Right ventricle myocardium inferior (tissue), 1 donor: ENCODE measurements around the gene EFCAB8. TPM values are rescaled to one million over a fixed set of nuclear protein-coding genes. Genes with fewer than 3 reads are reported as not detected.
A peak's percentile ranks its signal among the peaks of the same experiment; 100 is the strongest.

Experiments
- ATAC-seq: fragments of 200-7000 bp; cut with Tn5 transposase; one replicate; pipeline ENCODE4 v1.9.1; 2020; ENCODE audit warnings: mild to moderate bottlenecking, moderate library complexity
- DNase-seq: peaks from one replicate; pipeline ENCODE4 v3.0.0; 2021; ENCODE audit errors: missing footprints
- intact Hi-C: fragments of 100-400 bp; cut with DNase I; formaldehyde crosslinking; loops from one replicate; pipeline ENCODE4 v1.11.0; 2022
- total RNA-seq: library from RNA; stranded (reverse); fragmentation: NEBNext Ultra II Directional; extraction: Animal tissue kit (Norgen Biotek cat#: 25700); gene quantifications from one replicate; pipeline ENCODE4 v1.2.1, GENCODE V29; 2021
- donor health status: DM: no; HTN: yes; CAD: no; lungs with severe emphysema.

EFCAB8 gene
- total RNA-seq, 1 donor from 2014 or later = 0.43 TPM

GRCh38 chr20:32987044-32987825 lies 128.5 kb downstream of the EFCAB8 start:
- no peak for DNase-seq

DNA sequence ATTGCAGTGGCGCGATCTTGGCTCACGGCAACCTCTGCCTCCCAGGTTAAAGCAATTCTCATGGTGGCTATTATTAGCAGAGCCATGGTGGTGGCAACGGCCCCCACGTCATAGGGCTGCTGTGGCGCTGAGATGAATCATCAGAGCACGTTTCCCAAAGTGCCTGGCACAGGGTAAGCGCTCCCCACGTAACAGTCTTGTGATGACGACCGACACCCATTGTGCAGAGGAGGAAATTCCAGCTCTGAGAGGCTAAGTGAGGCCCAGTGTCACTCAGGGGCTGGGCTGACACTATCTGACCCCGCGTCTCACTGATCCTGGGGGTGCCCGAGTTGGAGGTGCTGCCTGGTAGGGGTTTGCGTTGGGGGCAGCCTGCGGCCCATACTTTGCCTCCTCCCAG lies 129.3 kb downstream of the EFCAB8 start:
- intact Hi-C loops = no loop called here
- DNase-seq (no peak), ATAC-seq (peak; percentile 57)

More at GRCh38 chr20:32987044-32987825, 128.5 kb downstream of the EFCAB8 start:
- intact Hi-C loops = no loop called here
- no peak for ATAC-seq

DNA sequence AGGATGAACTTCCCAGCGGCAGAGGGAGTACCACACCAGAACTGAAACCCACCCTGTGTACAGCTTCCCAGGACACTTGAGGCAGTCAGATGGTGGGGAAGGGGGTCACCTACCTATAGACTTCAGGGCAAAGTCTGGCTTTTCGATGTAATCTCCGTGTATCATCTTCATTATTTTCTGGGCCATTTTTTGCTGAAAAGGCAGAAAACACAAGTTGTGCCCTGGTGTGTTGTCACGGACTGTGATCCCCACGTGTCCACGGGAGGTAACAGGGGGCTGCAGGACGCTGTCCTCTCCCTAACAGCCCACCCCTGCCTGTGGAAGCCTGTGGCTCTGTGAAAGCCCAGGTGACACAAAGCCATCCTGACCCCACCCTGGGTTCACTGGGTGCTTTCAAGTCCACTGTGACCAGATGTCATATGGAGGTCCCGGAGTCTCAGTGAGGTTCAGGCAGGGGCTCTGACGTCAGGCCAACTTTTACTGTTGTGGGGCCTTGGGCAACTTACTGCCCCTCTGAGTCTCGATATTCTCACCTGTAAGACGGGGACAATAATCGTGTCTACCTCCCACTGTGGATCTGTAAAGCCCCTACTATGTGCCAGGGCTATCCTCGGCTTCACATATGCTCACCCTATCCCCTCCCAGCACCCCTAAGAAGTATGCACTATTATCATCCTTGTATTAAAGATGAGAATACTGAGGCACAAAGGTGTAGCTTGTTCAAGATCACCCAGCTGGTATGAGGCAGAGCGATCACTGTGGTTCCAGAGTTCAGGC lies 131.0 kb downstream of the EFCAB8 start:
- intact Hi-C loops = no loop called here
- DNase-seq (no peak), ATAC-seq (no peak)

DNA sequence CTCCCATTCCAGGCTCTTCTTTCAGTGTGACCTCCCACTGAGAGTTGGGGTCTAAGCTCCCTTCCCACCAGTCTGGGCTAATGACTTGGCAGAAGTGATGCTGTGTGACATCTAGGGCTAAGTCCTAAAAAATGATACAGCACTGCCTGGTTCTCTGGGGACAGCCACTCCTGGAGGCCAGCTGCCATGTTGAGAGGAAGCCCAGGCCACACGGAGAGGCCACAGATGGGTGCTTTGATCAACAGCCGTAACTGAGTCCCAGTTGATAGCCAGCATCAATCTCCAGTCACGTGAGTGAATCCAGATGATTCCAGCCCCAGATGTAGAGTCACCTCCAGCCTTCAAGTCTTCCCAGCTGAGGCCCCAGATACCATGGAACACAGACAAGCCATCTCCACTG lies 131.7 kb downstream of the EFCAB8 start:
- intact Hi-C loops = no loop called here
- DNase-seq (no peak), ATAC-seq (no peak)

DNA sequence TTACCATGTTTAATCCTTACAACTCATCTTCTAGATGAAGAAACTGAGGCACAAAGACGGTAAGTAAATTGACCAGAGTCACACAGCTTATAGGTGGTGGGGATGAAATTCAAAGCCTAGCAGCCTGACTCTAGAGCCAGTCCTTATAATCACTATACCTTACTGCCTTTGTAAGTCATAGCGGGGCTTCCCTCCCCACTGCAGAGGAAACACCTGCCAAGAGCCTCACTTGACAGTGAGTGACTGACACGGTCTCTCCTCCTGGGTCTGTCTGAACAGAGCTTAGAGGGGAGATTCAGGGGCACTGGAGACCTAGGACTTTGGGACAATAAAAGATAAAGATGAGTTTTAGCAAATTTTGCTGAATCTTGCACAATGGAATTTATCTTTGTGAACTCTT lies 132.7 kb downstream of the EFCAB8 start:
- ATAC-seq (no peak), DNase-seq (no peak)
- intact Hi-C loops = no loop called here

DNA sequence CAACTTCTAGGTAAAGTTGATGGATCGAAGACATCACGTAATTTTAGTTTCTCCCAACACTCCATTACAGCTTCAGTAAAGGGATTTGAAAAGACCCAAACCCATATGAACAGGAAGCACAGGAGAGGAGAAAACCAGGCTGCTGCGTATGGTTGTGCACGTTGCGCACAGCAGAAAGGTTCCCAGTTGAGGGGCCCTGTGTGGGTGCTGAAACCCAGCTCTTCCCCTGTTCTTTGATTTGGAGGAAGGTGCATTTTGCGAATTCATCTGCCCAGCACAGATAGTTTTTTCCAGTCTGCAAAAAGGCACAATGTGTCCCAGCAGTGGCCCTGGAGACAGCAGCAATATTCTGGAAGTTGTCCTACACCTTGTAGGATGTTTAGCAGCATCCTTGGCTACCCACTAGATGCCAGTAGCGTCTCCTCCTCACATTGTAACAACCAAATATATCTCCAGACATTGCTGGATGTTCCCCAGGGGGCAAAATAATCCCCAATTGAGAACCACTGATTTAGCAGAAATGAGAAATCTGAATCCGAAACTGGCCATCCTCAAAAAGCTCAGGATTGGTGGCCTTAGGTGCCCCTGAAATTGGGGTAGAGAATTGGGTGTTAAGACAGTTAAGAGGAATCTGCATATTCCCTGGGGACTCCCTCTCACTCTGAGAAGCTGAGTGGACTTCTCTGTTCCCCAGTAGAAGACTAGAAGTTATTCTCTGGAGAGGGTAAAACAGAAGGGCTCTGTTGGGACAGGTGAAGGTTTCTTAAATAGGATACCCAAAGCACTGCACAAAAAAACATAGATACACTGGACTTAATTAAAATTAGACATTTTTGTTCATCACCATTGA lies 133.3 kb downstream of the EFCAB8 start:
- intact Hi-C loops = no loop called here
- ATAC-seq (no peak), DNase-seq (no peak)

DNA sequence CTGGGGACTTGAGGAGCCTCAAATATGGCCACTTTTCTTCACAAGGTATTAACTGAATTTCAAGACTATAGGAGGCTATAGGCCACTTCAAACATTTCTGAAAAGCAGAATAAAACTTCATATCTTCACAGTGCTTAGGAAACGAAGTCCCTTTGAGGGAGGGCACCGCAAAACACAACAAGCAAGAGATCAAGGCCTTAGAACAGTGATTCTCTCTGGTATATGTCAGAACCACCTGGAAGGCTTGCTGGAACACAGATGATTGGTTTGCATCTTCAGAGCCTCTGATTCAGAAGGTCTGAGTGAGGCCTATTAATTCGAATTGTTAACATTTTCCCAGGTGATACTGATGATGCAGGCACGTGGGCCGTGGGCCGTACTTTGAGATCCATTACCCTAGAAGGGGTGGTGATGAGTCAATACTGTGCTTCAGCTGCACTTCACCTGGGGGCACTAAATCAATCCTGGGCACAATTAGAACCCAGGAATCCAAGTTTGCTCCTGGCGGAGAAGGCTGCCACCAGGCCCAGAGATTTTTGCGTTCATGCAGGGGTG lies 134.8 kb downstream of the EFCAB8 start:
- intact Hi-C loops = no loop called here
- DNase-seq (no peak), ATAC-seq (no peak)

DNA sequence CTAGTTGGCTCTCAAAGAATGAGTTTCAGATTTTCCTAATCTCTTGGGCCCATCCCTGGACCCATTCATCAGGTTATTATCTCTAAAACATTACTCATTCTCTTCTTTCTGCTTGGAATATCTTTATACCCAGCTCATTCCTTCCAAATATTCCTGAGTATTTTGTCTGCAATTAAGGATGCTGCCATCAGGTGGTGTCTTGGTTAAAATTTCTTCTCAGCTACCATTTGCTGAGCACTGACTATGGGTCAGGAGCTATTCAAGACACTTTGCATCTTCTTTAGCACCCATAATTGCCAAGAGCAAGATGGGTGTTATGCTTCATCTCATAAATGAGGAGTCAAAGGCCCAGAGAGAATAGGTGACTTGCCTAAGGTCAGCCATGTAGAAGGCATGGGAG lies 137.1 kb downstream of the EFCAB8 start:
- ATAC-seq = no peak
- intact Hi-C loops = no loop called here
- no peak for DNase-seq

DNA sequence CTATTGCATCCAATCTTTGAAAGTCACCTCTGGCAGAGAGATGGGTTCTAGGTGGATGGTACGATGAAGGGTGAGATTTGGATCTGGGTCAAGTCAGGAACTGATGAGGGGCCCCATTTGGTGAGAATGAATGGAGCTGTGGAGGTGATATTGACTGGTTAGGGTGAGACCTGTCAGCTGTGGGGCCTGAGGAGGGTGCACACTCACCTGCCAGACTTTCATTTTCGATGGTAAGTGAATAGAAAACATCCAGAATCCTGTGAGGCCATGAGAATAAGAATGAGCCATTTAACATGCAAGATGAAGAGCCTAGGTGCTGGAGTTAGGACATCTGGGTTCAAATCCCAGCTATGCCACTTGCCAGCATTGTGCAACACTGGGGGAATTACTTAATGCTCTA lies 138.7 kb downstream of the EFCAB8 start:
- intact Hi-C loops = no loop called here
- ATAC-seq (no peak), DNase-seq (no peak)

DNA sequence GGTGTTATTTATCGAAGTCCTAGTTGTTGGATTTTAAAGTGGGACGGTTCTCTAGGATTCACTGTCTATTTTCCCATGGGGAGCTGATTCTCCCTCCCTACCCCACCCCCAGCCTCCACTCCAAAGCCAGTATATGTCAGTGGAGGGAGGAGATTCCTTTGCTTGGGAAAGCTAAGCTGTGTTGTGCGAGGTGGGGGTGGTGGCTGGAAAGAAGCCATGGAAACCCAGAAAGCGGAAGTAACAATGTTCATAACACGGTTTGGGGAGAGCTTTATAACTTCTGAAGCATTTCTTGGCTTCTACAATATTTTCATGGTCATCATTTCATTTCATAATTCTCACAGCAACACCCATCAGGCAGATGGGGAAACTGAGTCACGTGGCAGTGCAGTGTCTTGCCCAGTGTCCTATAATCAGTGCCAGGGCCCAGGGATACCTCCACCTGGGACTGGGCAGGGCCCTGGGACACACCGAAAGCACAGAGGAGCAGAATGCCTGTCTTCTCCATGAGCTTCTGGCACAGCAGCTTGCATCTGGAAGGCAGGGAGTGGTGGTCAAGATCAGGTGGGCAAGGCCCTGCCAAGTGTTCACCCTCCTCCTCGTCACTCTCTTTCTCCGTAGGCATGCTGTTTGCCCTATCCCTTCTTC lies 141.0 kb downstream of the EFCAB8 start:
- DNase-seq (no peak), ATAC-seq (no peak)
- intact Hi-C loops = no loop called here

GRCh38 chr20:33000802-33001466 lies 142.2 kb downstream of the EFCAB8 start:
- intact Hi-C loops = no loop called here
- DNase-seq (no peak), ATAC-seq (no peak)

DNA sequence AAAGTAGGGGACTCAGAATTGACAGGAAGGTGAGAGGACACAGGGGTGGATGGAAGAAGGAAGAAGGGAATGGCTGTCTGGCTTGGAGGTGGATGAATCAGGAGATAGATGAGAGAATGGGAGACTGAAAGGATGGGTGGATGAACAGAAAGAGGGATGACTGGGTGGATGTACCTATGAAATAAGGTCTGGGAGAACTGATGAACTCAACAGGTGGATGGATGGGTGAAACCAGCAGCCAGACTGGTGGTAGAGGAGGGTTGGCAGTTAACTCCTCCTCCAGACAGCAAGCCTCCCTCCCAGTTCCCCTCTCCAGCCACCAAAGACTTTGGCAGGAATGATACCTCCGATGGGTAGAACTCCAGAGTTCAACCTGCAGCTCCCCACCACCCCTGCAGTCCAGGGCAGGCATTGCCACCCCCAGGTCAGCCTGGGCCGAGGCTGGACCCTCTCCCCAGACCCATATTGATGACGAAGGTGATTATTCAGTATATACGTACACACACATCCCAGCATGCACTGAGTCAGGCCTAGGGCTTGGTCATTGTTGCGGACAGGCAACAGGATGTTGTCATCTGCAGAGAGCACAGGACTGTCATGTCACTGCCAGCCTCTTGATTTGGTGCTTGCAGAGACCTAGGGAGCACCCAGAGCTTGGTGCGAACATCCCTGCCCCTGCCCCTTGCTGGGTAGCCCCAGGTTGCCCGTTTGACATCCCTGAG lies 143.5 kb downstream of the EFCAB8 start:
- ATAC-seq (no peak), DNase-seq (no peak)
- intact Hi-C loops = no loop called here

DNA sequence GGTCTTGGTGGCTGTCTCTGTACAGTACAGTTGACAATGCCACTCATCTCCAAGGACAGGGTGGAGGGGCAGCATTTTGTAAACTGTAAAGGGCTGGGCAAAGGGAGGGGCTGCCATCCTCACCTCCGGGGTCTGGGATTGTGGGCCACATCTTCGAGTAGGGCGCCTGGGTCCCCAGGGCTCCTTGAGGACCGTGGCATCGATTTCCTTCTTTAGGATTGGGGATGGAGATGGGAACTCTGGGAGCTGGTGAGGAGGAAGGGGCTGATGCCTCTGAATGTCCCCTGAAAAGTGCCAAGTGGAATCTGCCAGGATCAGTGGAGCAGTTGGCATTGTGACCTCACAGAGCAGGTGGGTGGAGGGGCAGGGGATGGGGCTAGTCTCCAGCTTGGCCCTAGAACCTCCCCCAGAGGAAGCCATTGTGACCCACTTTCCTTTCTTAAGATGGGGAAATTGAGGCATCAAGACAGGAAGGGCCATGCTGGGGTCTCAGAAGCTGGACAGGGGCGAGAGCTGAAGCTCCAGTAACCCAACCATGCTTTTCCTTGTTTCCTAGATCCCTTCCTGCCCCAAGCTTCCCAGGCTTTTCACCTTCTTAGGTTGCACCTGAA lies 145.5 kb downstream of the EFCAB8 start, which contains the start of gene SUN5:
TSS of gene SUN5 (minus strand) at position 293 of the 611 bp plus-strand sequence. CDS start at position 200, 93 bp downstream.
- DNase-seq (no peak), ATAC-seq (no peak)
- intact Hi-C loops = no loop called here

DNA sequence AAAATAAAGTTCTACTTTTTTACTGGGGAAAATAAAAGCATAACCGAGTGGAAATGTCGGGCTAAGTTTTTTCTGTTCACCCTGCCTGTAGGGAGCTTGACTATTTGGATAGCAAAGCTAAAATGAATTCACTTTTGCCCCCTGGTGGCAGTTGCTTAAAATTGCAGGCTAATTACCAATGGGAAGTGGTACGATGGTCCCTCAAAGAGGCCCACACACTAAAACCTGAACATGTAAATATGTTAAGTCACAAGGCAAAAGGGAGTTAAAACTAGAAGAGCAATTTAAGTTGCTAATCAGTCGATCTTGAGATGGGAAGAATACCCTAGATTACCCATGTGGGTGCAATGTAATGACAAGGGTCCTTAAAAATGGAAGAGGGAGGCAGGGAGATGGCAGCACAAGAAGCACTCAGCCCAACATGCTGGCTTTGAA lies 146.4 kb downstream of the EFCAB8 start:
- intact Hi-C loops = no loop called here
- DNase-seq = no peak
- no peak for ATAC-seq

DNA sequence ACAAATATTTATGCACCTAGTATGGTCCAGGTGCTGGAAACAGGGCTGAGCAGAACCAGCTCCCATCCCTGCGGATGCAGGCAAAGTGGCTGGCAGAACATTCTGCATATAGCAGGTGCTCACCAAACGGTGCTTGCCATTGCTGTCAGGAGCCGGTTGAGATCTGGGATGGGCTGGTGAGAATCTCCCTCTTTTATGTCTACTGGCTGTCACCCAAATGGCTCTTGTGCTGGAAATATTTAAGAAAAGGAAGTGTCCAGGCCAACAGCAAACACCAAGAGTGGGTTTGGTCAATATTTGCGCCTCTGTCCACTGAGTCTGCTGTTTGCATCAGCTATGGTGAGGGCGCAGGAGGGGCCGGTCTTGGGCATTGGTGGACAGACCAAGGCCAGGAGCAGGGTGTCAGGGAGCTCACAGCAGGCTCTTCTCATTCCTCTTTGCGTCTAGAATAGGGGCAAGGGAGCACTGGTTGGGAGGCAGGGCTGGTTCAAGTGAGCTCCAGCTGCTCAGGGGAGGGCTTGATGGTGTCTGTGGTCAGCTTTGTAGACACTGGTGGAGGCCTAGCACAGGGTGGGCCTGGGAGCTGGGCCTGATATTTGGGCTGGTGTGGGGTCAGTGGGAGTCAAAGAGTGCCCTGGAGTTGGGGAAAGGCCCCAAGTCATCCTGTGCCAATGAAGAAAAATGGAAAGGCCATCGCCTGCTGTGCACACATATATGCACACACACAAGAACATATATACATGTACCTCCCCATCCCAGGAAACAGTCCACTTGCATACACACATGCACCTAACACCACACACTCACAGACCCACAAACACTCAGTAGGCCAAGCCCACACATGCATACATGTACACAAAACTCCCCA lies 147.4 kb downstream of the EFCAB8 start:
- ATAC-seq = no peak
- intact Hi-C loops = no loop called here
- DNase-seq = no peak

DNA sequence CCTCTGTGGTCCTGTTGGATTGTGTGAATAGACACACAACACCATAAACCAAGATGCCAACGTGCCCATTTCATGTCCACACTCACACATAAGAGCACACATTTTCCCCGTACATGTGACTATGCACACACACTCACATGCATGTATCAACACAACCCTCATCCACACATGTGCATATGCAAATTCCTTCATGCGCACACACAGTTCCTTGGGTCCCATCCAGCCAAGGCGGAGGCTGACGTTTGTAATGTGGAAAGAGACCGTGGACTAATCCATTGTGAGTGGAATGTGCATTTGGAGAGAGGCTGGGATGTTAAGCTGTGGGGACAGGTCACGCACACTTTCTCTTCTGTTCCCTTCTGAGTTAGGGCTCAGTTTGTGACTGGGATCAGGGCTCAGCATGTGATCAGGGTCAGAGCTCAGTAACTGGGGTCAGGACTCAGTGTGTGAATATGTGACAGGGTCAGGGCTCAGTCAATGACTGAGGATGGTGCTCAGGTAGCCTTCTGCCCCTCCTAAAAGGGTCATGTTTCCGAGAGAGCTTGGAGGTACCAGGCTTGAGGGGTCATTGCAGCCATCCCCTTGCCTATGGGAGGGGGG lies 148.2 kb downstream of the EFCAB8 start:
- ATAC-seq = no peak
- DNase-seq = no peak
- intact Hi-C loops = no loop called here
